ENCODE data around the gene FERMT1.
"Not testable (repeated sequence)": the region's sequence is repeated elsewhere in the genome, so short reads cannot be mapped to it uniquely, and the experiment has no call there.

FERMT1 gene

GRCh38 chr20:6115221-6115895 lies 7.5 kb downstream of the FERMT1 start:
- no peak for DNase-seq (ENCODE audit: low read depth)

GRCh38 chr20:6114696-6115095 lies 8.1 kb downstream of the FERMT1 start:
- DNase-seq (ENCODE audit: low read depth): no peak

- no peak for DNase-seq (ENCODE audit: low read depth)
Observed at GRCh38 chr20:6113951-6114350, 8.9 kb downstream of the FERMT1 start.

GRCh38 chr20:6112965-6113364 lies 9.9 kb downstream of the FERMT1 start:
- not testable (repeated sequence) for DNase-seq (ENCODE audit: low read depth)

DNA sequence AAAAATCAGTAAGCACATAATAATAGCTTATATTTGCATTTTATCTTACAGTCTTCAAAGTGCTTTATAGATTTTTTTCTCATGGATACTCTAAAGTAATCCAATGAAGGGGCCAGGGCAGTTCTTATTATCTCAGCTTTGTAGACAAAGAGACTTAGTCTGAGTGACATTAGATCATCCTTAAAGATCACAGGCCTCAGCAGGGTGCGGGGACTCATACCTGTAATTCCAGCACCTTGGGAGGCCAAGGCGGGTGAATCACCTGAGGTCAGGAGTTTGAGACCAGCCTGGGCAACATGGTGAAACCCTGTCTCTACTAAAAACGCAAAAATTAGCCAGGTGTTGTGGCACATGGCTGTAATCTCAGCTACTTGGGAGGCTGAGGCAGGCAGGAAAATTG lies 14.5 kb downstream of the FERMT1 start:
- no peak for DNase-seq (ENCODE audit: low read depth)

- no peak for DNase-seq (ENCODE audit: low read depth)
Observed at GRCh38 chr20:6104493-6105188, 18.2 kb downstream of the FERMT1 start.

- DNase-seq (ENCODE audit: low read depth): no peak
Observed at GRCh38 chr20:6103301-6103700, 19.5 kb downstream of the FERMT1 start.

DNA sequence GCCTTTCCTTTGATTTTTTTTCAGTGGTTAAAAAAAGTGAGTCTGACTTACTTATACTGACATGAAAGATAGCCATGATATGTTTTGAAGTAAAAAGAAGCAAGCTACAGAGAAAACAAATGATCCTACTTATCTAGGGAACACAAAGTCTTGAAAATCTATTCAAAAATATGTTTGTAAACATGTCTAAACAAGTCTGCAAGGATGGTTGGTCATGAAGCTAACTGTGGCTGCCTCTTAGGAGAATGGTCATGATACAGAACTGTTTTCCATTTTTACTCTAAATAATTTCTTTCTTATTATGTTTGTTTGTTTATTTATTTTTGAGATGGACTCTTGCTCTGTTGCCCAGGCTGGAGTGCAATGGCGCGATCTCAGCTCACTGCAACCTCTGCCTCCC lies 21.5 kb downstream of the FERMT1 start:
- DNase-seq (ENCODE audit: low read depth): no peak

- no peak for DNase-seq (ENCODE audit: low read depth)
Observed at GRCh38 chr20:6100246-6100645, 22.6 kb downstream of the FERMT1 start.

GRCh38 chr20:6099819-6100218 lies 23.0 kb downstream of the FERMT1 start:
- no peak for DNase-seq (ENCODE audit: low read depth)

DNA sequence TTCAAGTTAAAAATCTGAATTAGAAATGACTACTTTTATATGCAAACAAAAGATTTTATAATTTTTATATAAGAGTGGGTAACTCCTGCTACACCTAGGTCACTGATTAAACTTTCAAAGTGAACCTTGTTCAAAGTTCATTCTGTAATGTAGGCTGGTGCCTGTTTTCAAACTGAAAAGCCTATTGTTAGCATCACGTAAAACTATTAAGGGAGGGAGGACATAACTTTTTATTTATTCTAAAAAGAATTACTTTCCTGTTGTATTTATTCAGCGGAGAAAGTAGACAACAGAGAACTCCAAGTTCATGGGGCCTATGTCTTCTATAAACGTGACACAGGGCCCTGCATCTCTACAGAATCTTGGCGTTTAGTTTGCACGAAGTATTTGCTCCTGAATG lies 27.4 kb downstream of the FERMT1 start:
- DNase-seq (ENCODE audit: low read depth): no peak

- no peak for DNase-seq (ENCODE audit: low read depth)
Observed at GRCh38 chr20:6094565-6094964, 28.3 kb downstream of the FERMT1 start.

DNA sequence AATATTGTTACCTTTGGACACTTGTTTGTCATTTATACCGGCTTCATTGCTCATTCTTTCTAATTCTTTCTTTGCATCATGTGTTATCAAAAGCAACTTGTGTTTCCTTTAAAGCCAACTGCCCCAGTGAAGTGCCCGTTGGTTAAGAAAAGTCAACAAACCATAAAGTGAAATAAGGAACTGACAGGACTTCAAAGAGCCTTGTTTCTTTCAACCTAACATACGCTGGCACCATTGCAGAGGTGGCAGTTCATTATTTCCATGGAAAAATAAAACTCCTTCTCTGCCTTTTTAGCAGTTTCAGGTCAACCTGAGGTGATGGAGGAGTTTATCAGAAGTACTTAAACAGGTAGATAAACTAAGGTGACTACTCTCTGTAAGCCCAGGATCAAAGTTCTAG lies 28.8 kb downstream of the FERMT1 start:
- DNase-seq (ENCODE audit: low read depth): no peak

- no peak for DNase-seq (ENCODE audit: low read depth)
Observed at GRCh38 chr20:6091661-6092060, 31.2 kb downstream of the FERMT1 start.

GRCh38 chr20:6086868-6087267 lies 36.0 kb downstream of the FERMT1 start:
- no peak for DNase-seq (ENCODE audit: low read depth)

- no peak for DNase-seq (ENCODE audit: low read depth)
Observed at GRCh38 chr20:6083926-6084325, 38.9 kb downstream of the FERMT1 start.

GRCh38 chr20:6081236-6081635 lies 41.6 kb downstream of the FERMT1 start:
- DNase-seq (ENCODE audit: low read depth): no peak

DNA sequence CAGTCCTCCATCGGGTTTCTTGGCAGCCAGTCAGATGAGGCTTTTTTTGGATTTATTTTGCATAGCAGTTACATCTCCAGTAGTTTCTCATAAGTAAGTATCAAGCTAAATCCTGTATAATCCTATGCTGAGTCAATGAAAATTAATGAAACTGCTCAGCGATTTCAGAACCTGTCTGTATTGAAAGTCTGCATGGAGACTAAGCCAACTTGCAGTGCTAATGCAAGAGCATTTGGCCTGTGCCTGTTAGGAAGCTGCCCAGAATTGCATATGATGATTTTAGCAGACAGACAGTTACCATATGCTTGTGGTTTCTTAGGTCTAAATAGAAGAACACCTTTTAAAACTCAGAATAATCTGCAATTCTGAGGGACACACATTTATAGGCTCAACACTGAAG lies 43.8 kb downstream of the FERMT1 start:
- no peak for DNase-seq (ENCODE audit: low read depth)

DNA sequence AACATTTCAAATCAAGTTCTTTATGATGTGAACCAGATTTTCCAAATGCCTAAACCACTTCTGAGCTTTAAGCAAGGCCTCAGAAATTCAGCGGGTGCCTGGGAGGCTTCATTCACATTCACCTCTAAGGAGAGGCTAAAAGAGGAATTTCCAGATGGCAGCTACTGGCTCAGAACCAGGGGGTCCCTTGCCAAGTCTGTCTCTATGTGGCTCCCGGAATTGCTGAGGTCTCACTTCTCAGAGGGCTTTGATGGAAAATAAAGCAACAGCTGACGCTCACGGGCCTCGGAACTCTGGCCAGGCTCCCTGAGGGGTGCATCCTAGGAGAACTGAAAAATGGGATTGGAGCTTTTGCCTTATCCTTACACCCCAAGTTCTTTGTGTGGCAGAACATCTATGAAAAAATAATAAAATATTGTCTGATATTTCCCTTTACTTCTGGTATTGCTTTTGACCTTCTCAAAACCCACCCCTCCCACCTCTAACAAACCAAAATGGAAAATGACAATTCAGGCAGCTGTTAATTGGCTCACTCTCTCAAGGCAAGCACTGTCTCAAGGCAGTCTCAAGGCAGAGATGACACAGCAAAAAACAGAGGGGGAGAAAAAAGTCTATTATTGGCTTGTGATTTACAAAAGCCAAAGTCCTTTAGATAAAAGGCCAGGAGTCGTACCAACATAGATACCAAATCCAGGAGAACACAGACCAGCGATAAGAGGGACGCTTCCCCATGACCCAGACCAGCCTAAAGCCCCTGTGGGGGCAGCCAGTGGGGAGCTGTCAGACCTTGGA lies 47.2 kb downstream of the FERMT1 start:
- no peak for DNase-seq (ENCODE audit: low read depth)

- no peak for DNase-seq (ENCODE audit: low read depth)
Observed at GRCh38 chr20:6074784-6075183, 48.0 kb downstream of the FERMT1 start.

- DNase-seq (ENCODE audit: low read depth): no peak
Observed at GRCh38 chr20:6074145-6074561, 48.7 kb downstream of the FERMT1 start.

GRCh38 chr20:6070829-6071695 lies 51.8 kb downstream of the FERMT1 start:
- no peak for DNase-seq (ENCODE audit: low read depth)

Data from stimulated activated CD8-positive, alpha-beta memory T cell treated with anti-CD3 and anti-CD28 coated beads, Interleukin-15, amount 100 ng/mL, for 1 hour (primary cell).